Activated CD8-positive, alpha-beta T cell treated with anti-CD3 and anti-CD28 coated beads, Interleukin-2, amount 10 ng/mL, durations not matched to agents 7 days and 5 days (primary cell): Measurements from ENCODE around the gene DNAAF1. TPM values are rescaled to one million over a fixed set of nuclear protein-coding genes. Genes with fewer than 3 reads are reported as not detected.

Experiments
- ATAC-seq: fragments of 150-1000 bp; cut with Tn5 transposase; one replicate; pipeline ENCODE4 v1.10.0; 2021; ENCODE audit warnings: moderate library complexity
- CTCF ChIA-PET: fragments of 350-600 bp; sonication (Branson Sonifier 250); formaldehyde crosslinking; loops from one replicate; lab custom pipeline; 2021; ENCODE audit warnings: antibody characterized with exemption; lab: Charles Lee
- POLR2A ChIA-PET: fragments of 350-600 bp; sonication (Branson Sonifier 250); formaldehyde crosslinking; loops from one replicate; lab custom pipeline; 2021; ENCODE audit warnings: antibody characterized with exemption; lab: Charles Lee
- DNase-seq: peaks from one replicate; pipeline ENCODE4 v3.0.0-alpha.2; 2020
- H3K27ac Mint-ChIP-seq: one replicate; pipeline ENCODE4 v1.8.0; 2021; ENCODE audit warnings: mild to moderate bottlenecking, mixed read lengths
- H3K27me3 Mint-ChIP-seq: one replicate; pipeline ENCODE4 v1.8.0; 2021; ENCODE audit warnings: low read depth, mixed read lengths
- H3K36me3 Mint-ChIP-seq: one replicate; pipeline ENCODE4 v1.8.0; 2021; ENCODE audit warnings: low read depth, mixed read lengths
- H3K4me1 Mint-ChIP-seq: one replicate; pipeline ENCODE4 v1.8.0; 2021; ENCODE audit warnings: low read depth, mixed read lengths
- H3K4me3 Mint-ChIP-seq: one replicate; pipeline ENCODE4 v1.8.0; 2021; ENCODE audit warnings: mild to moderate bottlenecking, mixed read lengths
- H3K9me3 Mint-ChIP-seq: one replicate; pipeline ENCODE4 v1.8.0; 2022; ENCODE audit warnings: mixed read lengths; ENCODE audit not compliant: insufficient read depth
- total RNA-seq, 2 experiments: library from RNA; stranded (reverse); gene quantifications; one replicate each; pipeline ENCODE4 v1.2.3, GENCODE V29; 2021

The DNAAF1 gene
- total RNA-seq, 2 experiments from 2014 or later = not detected

- H3K4me1 Mint-ChIP-seq = peaks cover 3% of the 10 kb centered on the region
- POLR2A ChIA-PET = no interaction called here
These were observed 20.6 kb upstream of the DNAAF1 start for GRCh38 chr16:84124257-84125073.

GRCh38 chr16:84131117-84131516 is 14.0 kb upstream of the DNAAF1 start:
- DNase-seq = no peak
- Mint-ChIP-seq H3K27me3 (no peaks in the 10 kb centered on the region), H3K27ac (no peak overlapping the region), H3K4me3 (no peak overlapping the region), H3K4me1 (no peaks in the 10 kb centered on the region), H3K36me3 (peaks cover 12% of the 10 kb centered on the region), H3K9me3 (no peaks in the 10 kb centered on the region)
- POLR2A ChIA-PET = interaction anchor here (2.2 kb wide), 1 partner anchor 14 kb away, joined by 5 read pairs; the partner anchor contains the start of gene MBTPS1
- CTCF ChIA-PET = no interaction called here
- no peak for ATAC-seq

More at GRCh38 chr16:84124257-84125073, 20.6 kb upstream of the DNAAF1 start:
- ATAC-seq (no peak), DNase-seq (no peak)
- CTCF ChIA-PET = interaction anchor here (2.8 kb wide), 1 partner anchor 62 kb away, joined by 8 read pairs; the partner anchor contains the start of gene TAF1C
- no peaks in the 10 kb centered on the region for H3K27me3 Mint-ChIP-seq
- H3K27ac Mint-ChIP-seq = no peak overlapping the region
- no peak overlapping the region for H3K4me3 Mint-ChIP-seq
- no peaks in the 10 kb centered on the region for H3K9me3 Mint-ChIP-seq
- peaks cover 8% of the 10 kb centered on the region for H3K36me3 Mint-ChIP-seq

GRCh38 chr16:84132527-84133285 is 12.4 kb upstream of the DNAAF1 start:
- DNase-seq = no peak
- Mint-ChIP-seq H3K4me3 (no peak overlapping the region), H3K9me3 (no peaks in the 10 kb centered on the region), H3K27me3 (no peaks in the 10 kb centered on the region), H3K27ac (no peak overlapping the region), H3K36me3 (peaks cover 7% of the 10 kb centered on the region), H3K4me1 (peaks cover 2% of the 10 kb centered on the region)
- ChIA-PET POLR2A (interaction anchor here (2.2 kb wide), 1 partner anchor 16 kb away, joined by 5 read pairs; the partner anchor contains the start of gene MBTPS1), CTCF (interaction anchor here (1.2 to 3.3 kb wide), 4 partner anchors 10 to 48 kb away, joined by 5 to 9 read pairs (median 5); partner anchors contain the start of gene MBTPS1)
- no peak for ATAC-seq

GRCh38 chr16:84136331-84137125 is 8.6 kb upstream of the DNAAF1 start:
- no peak for DNase-seq
- ATAC-seq = no peak
- Mint-ChIP-seq H3K4me1 (peaks cover 22% of the 10 kb centered on the region), H3K36me3 (no peaks in the 10 kb centered on the region), H3K27ac (no peak overlapping the region), H3K4me3 (no peak overlapping the region), H3K27me3 (no peaks in the 10 kb centered on the region), H3K9me3 (no peaks in the 10 kb centered on the region)
- POLR2A ChIA-PET = no interaction called here
- CTCF ChIA-PET = interaction anchor here (1.1 kb wide), 1 partner anchor 51 kb away, joined by 3 read pairs; the partner anchor contains the start of gene TAF1C

- ChIA-PET POLR2A (interaction anchor here (2.9 kb wide), 1 partner anchor 20 kb away, joined by 16 read pairs; the partner anchor contains the start of gene MBTPS1), CTCF (interaction anchor here (1.1 to 2.7 kb wide), 3 partner anchors 50 to 72 kb away, joined by 3 to 18 read pairs (median 3); partner anchors contain the start of gene TAF1C)
- no peaks in the 10 kb centered on the region for H3K36me3 Mint-ChIP-seq
- H3K27ac Mint-ChIP-seq = no peak overlapping the region
- no peaks in the 10 kb centered on the region for H3K9me3 Mint-ChIP-seq
- DNase-seq = no peak
- no peaks in the 10 kb centered on the region for H3K27me3 Mint-ChIP-seq
- no peak for ATAC-seq
- no peak overlapping the region for H3K4me3 Mint-ChIP-seq
- peaks cover 25% of the 10 kb centered on the region for H3K4me1 Mint-ChIP-seq
These were observed 7.8 kb upstream of the DNAAF1 start for GRCh38 chr16:84137287-84137686.

- ChIA-PET CTCF (interaction anchor here (0.7 to 2.7 kb wide), 8 partner anchors 21 to 72 kb away, joined by 3 to 18 read pairs (median 3); partner anchors contain the start of genes MBTPS1 and TAF1C), POLR2A (interaction anchor here (0.6 to 2.9 kb wide), 3 partner anchors 14 to 22 kb away, joined by 4 to 16 read pairs (median 4); partner anchors contain the start of gene MBTPS1)
- Mint-ChIP-seq H3K36me3 (no peaks in the 10 kb centered on the region), H3K27ac (peak overlapping the region; percentile 18), H3K27me3 (no peaks in the 10 kb centered on the region), H3K9me3 (no peaks in the 10 kb centered on the region), H3K4me1 (peaks cover 26% of the 10 kb centered on the region), H3K4me3 (no peak overlapping the region)
- ATAC-seq (no peak), DNase-seq (no peak)
These were observed 7.2 kb upstream of the DNAAF1 start for GRCh38 chr16:84137769-84138357.

- no peak for ATAC-seq
- CTCF ChIA-PET = interaction anchor here (0.7 to 2.7 kb wide), 7 partner anchors 22 to 73 kb away, joined by 3 to 18 read pairs (median 3); partner anchors contain the start of genes MBTPS1 and TAF1C
- no peak overlapping the region for H3K4me3 Mint-ChIP-seq
These were observed 6.6 kb upstream of the DNAAF1 start for GRCh38 chr16:84138500-84138823.

GRCh38 chr16:84138824-84139627 is 6.1 kb upstream of the DNAAF1 start:
- Mint-ChIP-seq H3K36me3 (no peaks in the 10 kb centered on the region), H3K4me1 (peaks cover 35% of the 10 kb centered on the region), H3K27ac (peak overlapping the region; percentile 66), H3K9me3 (no peaks in the 10 kb centered on the region), H3K27me3 (no peaks in the 10 kb centered on the region), H3K4me3 (no peak overlapping the region)
- ChIA-PET POLR2A (interaction anchor here (1.2 to 2.9 kb wide), 2 partner anchors 15 to 22 kb away, joined by 4 to 16 read pairs; partner anchors contain the start of gene MBTPS1), CTCF (interaction anchor here (0.9 to 2.7 kb wide), 6 partner anchors 22 to 74 kb away, joined by 3 to 18 read pairs (median 4); partner anchors contain the start of genes MBTPS1 and TAF1C)
- ATAC-seq = peak; percentile 73
- DNase-seq = peak; percentile 61

More at GRCh38 chr16:84138500-84138823, 6.6 kb upstream of the DNAAF1 start:
- DNase-seq = no peak
- POLR2A ChIA-PET = interaction anchor here (0.6 to 2.9 kb wide), 3 partner anchors 15 to 23 kb away, joined by 4 to 16 read pairs (median 4); partner anchors contain the start of gene MBTPS1
- peak overlapping the region; percentile 66 for H3K27ac Mint-ChIP-seq
- no peaks in the 10 kb centered on the region for H3K36me3 Mint-ChIP-seq
- no peaks in the 10 kb centered on the region for H3K27me3 Mint-ChIP-seq
- no peaks in the 10 kb centered on the region for H3K9me3 Mint-ChIP-seq
- H3K4me1 Mint-ChIP-seq = peaks cover 32% of the 10 kb centered on the region

GRCh38 chr16:84139628-84140258 is 5.4 kb upstream of the DNAAF1 start:
- H3K27ac Mint-ChIP-seq = no peak overlapping the region
- ATAC-seq (no peak), DNase-seq (no peak)
- H3K36me3 Mint-ChIP-seq = no peaks in the 10 kb centered on the region
- H3K4me3 Mint-ChIP-seq = no peak overlapping the region
- H3K9me3 Mint-ChIP-seq = no peaks in the 10 kb centered on the region
- no peaks in the 10 kb centered on the region for H3K27me3 Mint-ChIP-seq
- H3K4me1 Mint-ChIP-seq = peaks cover 39% of the 10 kb centered on the region
- CTCF ChIA-PET = interaction anchor here (1.1 to 3.1 kb wide), 4 partner anchors 23 to 55 kb away, joined by 4 to 18 read pairs (median 12); partner anchors contain the start of genes MBTPS1 and TAF1C
- POLR2A ChIA-PET = interaction anchor here (2.9 kb wide), 1 partner anchor 23 kb away, joined by 16 read pairs; the partner anchor contains the start of gene MBTPS1
